Measurements from ENCODE around the gene SRD5A1.

The SRD5A1 gene

DNA sequence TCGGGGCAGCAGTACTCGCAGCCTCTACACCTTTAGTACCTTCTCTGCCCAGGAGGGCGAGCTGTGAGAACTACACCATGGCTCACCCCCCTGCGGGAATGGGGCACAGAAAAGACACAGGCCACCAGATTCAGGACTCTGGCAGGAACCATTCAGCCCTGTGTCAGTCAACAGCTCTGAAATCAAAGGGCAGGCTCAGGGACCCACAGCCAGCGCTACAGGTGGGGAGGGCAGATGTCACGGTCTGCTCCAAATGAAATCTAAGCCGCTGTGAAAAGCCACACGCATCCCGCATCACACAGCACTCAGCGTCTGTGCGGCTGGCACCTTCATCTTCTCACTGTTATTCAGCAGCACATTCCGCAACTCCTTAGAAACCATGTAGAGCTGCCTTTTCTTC is 28.3 kb upstream of the SRD5A1 start:
- no peak for DNase-seq (ENCODE audit: low spot score)

GRCh38 chr5:6606884-6607558 is 26.2 kb upstream of the SRD5A1 start:
- DNase-seq (ENCODE audit: low spot score): no peak

- no peak for DNase-seq (ENCODE audit: low spot score)
Measured at GRCh38 chr5:6607559-6607936, 25.7 kb upstream of the SRD5A1 start.

- DNase-seq (ENCODE audit: low spot score): no peak
Measured at GRCh38 chr5:6608016-6608415, 25.2 kb upstream of the SRD5A1 start.

DNA sequence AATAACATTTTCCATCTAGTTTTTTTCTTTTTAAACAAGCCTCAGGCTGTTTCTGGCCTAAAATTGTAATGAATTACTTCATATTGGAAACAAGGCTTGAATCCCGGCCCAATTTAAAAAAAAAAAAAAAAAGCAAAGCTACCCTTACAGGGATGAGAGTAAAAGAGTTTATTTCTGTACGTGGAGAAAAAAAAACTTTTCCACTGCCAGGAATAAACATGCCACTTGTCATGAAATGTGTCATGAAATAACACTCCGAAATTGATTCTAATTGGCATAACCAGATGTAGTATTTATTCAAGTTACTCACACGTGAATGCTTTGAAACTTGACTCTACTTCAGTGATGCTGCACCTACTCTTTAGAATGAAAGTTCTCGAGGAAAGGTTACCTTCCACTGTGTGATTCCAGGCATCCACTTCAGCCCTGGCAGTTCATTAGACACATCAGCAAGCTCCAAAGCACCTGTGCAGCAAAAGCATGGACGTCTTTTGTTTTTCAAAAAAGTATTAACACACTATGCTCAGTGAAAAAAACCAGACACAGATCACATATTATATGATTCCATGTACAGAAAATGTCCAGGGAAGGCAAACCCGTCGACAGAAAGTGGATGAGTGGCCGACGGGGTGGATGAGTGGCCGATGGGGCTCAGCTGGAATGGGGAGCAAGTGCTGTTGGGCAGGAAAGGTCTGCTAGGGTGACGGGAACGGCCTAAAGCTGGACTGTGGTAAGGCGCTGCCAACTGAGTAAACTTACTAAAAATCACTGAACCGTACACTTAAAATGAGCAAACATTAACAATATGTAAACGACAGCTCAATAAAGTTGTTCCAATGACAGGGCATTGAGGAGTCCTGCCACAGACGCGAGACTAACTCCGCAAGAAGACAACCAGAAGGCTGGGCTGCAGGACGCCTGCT is 21.6 kb upstream of the SRD5A1 start:
- no peak for DNase-seq (ENCODE audit: low spot score)

- no peak for DNase-seq (ENCODE audit: low spot score)
Measured at GRCh38 chr5:6615034-6615815, 18.0 kb upstream of the SRD5A1 start.

DNA sequence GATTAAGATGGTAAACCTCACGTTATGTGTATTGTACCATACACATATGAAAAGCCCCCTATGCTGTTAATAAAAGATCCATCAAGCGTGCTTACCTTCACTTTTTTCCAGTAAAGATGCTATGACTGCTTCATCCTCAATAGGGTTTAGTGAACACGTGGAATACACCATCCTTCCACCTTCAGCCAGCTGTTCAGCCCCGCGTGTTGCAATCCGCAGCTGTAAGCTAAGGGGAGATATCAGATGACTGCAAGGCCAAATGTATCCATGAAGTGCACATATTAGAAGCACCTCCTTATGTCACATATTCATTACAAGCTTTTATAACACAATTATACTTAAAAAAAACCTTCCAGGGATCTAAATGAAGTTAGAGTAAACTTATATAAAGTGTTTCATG is 16.6 kb upstream of the SRD5A1 start:
- DNase-seq (ENCODE audit: low spot score): no peak

GRCh38 chr5:6623228-6623627 is 10.0 kb upstream of the SRD5A1 start:
- DNase-seq (ENCODE audit: low spot score): no peak

GRCh38 chr5:6623941-6624340 is 9.3 kb upstream of the SRD5A1 start:
- no peak for DNase-seq (ENCODE audit: low spot score)

GRCh38 chr5:6626508-6626907 is 6.7 kb upstream of the SRD5A1 start:
- DNase-seq (ENCODE audit: low spot score): no peak

GRCh38 chr5:6631441-6631840 is 1.8 kb upstream of the SRD5A1 start:
- DNase-seq (ENCODE audit: low spot score): peak; percentile 13

DNA sequence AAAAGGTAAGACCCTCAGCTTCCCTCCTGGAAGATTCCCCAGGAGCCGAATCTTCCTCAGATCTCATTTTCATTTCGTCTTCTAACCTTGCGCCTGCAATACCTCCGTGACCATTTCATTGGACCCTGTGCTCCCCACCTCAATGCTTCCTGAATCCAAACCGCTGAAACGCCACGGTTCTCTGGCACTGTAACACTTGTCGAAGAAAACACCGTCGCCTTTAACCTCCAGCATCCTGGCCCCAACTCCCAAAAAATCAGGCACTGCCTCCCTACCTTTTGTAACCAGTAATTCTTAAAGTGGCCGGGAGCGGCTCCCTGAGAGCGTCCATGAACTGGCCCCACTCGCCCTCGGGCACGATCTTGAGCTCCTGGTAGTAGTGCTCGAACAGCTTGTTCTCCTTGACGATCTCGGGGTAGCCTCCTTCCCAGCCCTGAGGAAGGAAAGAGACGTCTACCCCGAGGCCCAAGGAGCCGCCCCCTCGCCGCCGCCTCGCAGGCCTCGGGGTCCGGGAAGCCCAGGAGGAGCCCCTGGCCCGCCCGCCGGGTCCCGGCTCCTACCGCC is 834 bp upstream of the SRD5A1 start:
- DNase-seq (ENCODE audit: low spot score): no peak

DNA sequence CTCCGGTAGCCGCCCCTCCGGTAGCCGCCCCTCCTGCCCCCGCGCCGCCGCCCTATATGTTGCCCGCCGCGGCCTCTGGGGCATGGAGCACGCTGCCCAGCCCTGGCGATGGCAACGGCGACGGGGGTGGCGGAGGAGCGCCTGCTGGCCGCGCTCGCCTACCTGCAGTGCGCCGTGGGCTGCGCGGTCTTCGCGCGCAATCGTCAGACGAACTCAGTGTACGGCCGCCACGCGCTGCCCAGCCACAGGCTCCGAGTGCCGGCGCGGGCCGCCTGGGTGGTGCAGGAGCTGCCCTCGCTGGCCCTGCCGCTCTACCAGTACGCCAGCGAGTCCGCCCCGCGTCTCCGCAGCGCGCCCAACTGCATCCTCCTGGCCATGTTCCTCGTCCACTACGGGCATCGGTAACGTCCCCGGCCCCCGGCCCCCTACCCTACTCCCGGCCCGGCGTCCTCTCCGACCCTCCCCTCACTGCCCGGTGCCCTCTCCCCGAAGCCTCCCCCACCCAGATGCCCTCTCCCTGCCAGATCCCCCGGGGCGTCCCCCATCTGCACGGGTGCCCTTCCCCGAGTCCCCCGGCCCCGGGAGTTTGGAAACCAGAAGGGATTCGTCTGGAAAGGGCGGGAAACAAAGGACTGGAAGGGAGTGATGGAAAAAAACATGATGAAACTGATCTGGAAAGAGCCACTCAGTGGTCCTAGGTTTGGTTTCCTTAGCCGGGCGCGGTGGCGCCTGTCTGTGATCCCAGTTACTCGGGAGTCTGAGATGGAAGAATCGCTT is 417 bp downstream of the SRD5A1 start:
- no peak for DNase-seq (ENCODE audit: low spot score)

DNA sequence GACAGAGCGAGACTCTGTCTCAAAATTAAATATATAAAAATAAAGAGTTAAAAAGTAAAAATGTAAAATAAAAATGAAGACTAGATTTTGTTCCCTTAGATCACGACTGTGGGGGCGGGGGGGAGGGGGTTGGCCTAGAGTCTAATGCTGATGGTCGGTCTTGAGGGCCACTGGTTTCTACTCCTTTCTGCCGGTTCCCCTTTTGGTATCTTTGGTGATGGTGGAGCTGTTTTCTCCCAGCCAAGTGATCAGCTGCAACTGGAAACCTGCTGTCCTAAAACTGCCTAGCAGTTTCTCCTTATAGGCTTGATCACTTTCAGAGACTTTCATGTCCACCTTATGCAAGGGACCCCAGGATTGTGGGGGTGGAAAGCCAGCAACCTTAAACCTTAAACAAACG is 1.1 kb downstream of the SRD5A1 start:
- DNase-seq (ENCODE audit: low spot score): no peak

DNA sequence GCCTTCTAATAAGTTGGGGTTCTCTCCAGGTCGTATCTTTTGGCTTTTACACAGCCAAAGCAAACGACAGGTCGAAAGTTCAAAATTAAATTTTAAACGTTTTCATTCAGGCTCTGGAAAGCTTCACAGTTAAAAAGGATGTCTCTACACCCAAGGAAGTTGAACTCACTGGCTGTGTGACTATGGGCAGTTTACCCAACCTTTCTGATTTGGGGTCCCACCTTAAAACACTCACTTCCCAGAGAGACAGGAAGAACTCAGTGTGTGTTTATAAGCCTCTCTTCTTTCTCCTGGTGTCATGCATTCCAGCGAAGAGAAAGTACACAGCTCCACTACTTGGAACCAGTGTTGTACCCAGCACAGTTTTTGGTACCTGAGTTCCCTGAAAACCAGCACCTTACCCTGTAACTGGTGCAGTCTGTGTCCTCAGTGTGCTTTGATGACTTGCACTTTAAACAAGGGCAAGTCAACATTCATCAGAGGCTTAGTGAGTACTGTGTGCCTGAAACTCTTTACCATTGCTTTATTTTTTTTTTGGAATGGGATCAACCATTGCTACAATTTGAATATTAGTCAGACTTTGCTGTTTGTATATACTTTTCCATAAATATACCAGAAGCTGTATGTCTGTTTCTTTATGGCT is 1.7 kb downstream of the SRD5A1 start:
- peak; percentile 2 for DNase-seq (ENCODE audit: low spot score)

DNA sequence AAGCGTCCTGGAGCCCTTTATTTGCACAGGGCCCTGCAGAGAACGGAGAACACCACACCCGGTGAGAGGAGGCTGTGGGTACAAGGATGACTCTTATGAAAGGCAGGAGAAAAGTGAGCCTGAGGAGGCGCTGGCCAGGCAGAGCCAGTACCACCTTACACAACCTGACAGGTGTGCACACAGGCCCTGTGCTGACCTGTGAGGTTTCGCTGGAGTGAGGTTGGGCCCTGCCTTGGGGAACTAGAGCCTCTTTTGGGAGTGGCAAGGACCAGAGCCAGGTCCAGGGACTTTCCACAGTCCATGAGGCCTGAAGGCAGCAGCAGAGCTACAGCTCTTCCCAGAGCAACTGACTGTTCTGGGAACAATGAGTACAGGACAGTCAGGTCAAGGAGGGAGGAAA is 3.1 kb downstream of the SRD5A1 start:
- DNase-seq (ENCODE audit: low spot score): no peak

GRCh38 chr5:6637022-6637421 is 3.8 kb downstream of the SRD5A1 start:
- DNase-seq (ENCODE audit: low spot score): no peak

DNA sequence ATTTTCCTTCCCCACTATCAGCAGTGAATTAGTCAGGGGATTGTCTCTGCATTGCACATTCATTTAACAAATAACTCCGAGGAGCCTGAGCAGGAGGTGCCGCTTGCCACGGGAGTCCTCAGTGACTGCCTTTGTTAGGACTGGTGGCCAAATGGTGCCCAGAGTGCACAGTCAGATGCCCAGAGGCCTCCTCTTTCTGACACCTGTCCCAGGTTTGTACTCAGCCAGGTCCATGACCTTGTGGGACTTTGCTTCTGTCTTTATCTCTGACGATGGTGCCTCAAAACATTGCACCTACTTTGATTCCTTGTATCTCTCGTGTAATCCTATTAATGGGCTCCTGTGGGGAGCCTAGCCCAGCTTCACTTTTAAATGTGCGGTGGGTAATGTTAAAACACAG is 4.3 kb downstream of the SRD5A1 start:
- DNase-seq (ENCODE audit: low spot score): no peak

- DNase-seq (ENCODE audit: low spot score): no peak
Measured at GRCh38 chr5:6638236-6638635, 5.0 kb downstream of the SRD5A1 start.

DNA sequence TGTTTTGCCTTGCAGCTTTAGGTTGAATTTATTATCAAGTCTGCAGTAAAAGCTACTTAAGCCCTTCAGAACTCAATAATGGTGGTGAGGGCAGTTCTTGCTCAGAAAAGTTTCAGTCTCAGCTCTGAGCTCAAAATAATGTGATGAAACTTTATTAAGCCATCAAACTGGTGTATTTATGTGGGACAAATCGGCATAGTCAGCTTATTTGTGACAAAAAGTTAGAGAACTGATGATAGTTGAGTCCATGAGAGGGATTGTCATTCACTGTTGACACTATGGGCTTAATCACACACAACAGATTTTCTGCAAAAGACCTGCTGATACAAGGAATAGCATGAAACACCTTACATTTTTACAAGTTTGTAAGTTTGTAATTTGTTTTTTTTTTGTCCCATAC is 9.4 kb downstream of the SRD5A1 start:
- no peak for DNase-seq (ENCODE audit: low spot score)

DNA sequence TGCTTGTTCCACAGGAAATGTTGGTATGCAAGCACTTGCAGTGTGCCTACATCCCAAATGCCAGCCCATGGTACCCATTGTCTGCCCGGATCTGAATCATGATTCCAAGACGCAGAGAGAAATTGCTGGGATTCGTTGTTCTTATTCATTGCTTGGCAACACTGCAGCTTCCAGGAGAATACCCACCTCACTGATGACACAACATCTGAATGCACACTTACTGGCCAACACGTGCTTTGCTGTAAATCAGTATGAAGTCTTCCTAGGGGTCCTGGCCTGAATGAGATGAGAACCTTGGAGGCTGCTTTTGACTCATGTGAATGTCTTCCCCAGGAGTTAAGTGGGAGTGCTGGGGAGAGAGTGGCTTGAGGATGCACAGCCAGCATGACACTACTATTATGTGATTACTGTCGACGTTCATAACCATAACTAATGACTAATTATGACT is 11.6 kb downstream of the SRD5A1 start:
- no peak for DNase-seq (ENCODE audit: low spot score)

Data from CD4-positive, alpha-beta T cell treated with Interleukin-15 for 4 hours (primary cell).